Measurements from ENCODE around the gene CMPK1.

CMPK1 gene

GRCh38 chr1:47424336-47424982 lies 90.9 kb downstream of the CMPK1 start:
- DNase-seq = peak; percentile 11 to 43

Data from SW 1271 (cell line).